ENCODE results near the gene ANKRD12.

ANKRD12 gene

DNA sequence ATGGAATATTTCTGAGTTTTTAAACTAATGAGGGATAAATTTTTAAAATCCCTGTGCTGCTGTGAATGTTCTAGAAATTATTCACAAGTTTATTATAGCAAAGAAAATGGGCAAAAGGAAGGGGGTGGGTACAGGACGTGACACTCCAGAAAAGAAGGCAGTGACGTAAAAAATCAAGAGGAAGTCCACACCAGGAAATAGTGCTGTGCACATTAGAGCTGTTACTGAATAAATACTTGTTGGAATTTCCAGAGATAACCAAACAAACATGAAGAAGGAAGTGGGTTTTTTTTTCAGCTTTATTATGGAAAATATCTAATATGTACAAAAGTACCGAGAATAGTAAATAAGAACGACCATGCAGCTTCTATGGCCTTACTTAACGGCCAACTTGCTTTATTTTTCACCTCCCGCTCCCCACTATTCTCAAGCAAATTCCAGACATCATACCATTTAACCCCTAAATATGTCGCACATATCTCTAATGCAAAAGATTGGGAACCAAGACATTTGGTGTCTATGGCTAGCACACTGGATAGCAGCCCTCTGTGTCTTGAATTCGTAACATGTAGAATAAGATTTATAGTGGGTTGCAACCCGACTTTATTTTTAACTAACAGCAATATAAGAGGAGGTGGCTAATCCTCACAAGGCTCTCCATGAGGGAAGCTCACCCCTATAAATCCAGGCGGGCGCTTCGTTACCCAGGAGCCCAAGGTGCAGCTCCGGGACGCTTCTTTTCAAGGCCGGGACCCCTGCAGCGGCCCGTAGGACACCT is 34.7 kb upstream of the ANKRD12 start:
- Histone ChIP-seq H3K27ac (peak overlapping the region; percentile 94 to 95), H3K4me3 (peak overlapping the region; percentile 85)
- no peak for TF ChIP-seq CTCF (IDR thresholded peaks at IDR 0.05)
- no peak for DNase-seq (ENCODE audit: low spot score)

GRCh38 chr18:9102508-9103375 is 33.8 kb upstream of the ANKRD12 start, which contains the start of gene NDUFV2:
NDUFV2 (plus strand) TSS chr18:9102699; CDS start chr18:9102744, 45 bp downstream.
- peak; percentile 96 for DNase-seq (ENCODE audit: low spot score)

GRCh38 chr18:9103376-9103873 is 33.2 kb upstream of the ANKRD12 start:
- peak overlapping the region; percentile 94 to 95 for H3K27ac ChIP-seq
- no peak for DNase-seq (ENCODE audit: low spot score)
- no peak for TF ChIP-seq CTCF (IDR thresholded peaks at IDR 0.05)
- peak overlapping the region; percentile 85 for H3K4me3 ChIP-seq

More at GRCh38 chr18:9102508-9103375, 33.8 kb upstream of the ANKRD12 start, which contains the start of gene NDUFV2:
- Histone ChIP-seq H3K27ac (peak within 1 kb of the TSS; percentile 94 to 95), H3K4me3 (peak within 1 kb of the TSS; percentile 85)
- TF ChIP-seq CTCF (IDR thresholded peaks at IDR 0.05) = no peak

DNA sequence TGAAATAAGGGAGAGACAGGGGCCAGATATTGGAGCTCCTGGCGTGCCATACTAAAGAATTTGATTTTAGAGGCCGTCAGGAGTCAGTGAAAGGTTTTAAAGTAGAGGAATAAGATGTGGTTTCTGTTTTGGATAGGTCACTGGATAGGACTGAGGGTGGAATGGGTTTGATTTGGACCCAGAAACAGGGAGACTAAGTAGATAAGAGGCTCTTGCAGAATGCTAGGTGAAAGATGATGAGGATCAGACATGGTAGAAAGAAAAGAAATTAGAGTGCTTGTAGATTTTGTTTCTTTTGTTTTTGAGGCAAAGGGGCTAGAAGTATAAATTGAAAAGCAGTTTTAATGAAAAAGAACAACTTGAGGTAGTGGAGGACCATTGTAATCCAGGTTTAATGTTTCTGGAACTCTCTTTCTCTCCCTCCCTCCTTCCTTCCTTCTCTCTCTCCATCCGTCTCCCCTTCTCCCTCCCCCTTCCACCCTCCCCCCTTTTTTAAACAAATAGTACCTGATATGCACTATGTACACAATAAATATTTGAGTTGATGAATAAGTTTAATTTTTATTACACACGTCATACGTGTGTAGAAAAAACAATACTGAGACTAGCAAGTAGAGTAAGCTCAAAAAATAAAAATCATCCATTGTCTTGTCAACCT is 32.2 kb upstream of the ANKRD12 start:
- Histone ChIP-seq H3K27ac (peak overlapping the region; percentile 94 to 95), H3K4me3 (peak overlapping the region; percentile 85)
- no peak for TF ChIP-seq CTCF (IDR thresholded peaks at IDR 0.05)
- DNase-seq (ENCODE audit: low spot score) = no peak

- no peak for TF ChIP-seq CTCF (IDR thresholded peaks at IDR 0.05)
- Histone ChIP-seq H3K27ac (peak overlapping the region in 1 of 2 donors; percentile 8), H3K4me3 (peak overlapping the region; percentile 85)
- no peak for DNase-seq (ENCODE audit: low spot score)
Observed at GRCh38 chr18:9105420-9105819, 31.2 kb upstream of the ANKRD12 start.

DNA sequence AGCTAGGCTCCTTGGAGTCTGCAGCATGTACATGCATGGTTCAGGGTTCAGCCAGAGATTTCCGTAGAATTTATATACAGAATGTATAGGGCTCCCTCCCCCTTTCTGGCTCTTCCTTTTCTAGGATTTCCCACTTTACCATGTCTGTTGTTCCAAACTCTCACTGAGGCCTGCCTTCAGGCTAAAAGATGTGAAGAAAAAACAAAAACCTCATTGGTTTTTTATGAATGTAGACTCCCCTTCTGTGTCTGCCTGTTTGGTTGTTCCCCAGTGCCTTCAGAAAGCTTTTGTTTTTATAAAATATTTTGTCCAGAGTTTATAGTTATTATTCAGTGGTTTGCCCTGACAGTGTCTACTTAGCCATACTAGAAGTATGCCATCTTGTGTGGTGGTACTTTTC is 30.5 kb upstream of the ANKRD12 start:
- peak overlapping the region; percentile 85 for H3K4me3 ChIP-seq
- no peak for TF ChIP-seq CTCF (IDR thresholded peaks at IDR 0.05)
- H3K27ac ChIP-seq = peak overlapping the region in 1 of 2 donors; percentile 8
- no peak for DNase-seq (ENCODE audit: low spot score)
